GM12878 (cell line): ENCODE data around the gene HIVEP3. TPM values are rescaled to one million over a fixed set of nuclear protein-coding genes. Genes with fewer than 3 reads are reported as not detected.

ENCODE experiments used
- ATAC-seq: fragments of 200-7000 bp; cut with Tn5 transposase; 3 replicates; pipeline ENCODE4 v1.9.1; 2020; ENCODE audit warnings: mild to moderate bottlenecking, moderate library complexity
- BruUV-seq: library from RNA; stranded (reverse); fragments of 400-500 nt; replicated peaks from 2 replicates; lab custom pipeline; 2021; lab: Mats Ljungman, UMichigan
- CTCF ChIA-PET: fragments of 300-600 bp; sonication (Branson Sonifier 250); formaldehyde crosslinking; extraction: SDS; loops from one replicate; lab custom pipeline; 2021; ENCODE audit warnings: inconsistent platforms; lab: Yijun Ruan, JAX
- POLR2A ChIA-PET: fragments of 350-600 bp; formaldehyde crosslinking; extraction: SDS; loops from one replicate; lab custom pipeline; 2021; ENCODE audit warnings: inconsistent platforms; lab: Charles Lee
- RAD21 ChIA-PET: fragments of 300-600 bp; sonication (Branson Sonifier 250); formaldehyde crosslinking; loops from one replicate; lab custom pipeline; 2023; ENCODE audit warnings: antibody characterized with exemption; ENCODE audit not compliant: unreplicated experiment; lab: Charles Lee
- SMC1A ChIA-PET: fragments of 300-600 bp; sonication (Branson Sonifier 250); formaldehyde crosslinking; loops from one replicate; lab custom pipeline; 2023; ENCODE audit not compliant: unreplicated experiment, uncharacterized antibody; lab: Charles Lee
- DNase-seq: peaks from one replicate; pipeline ENCODE4 v3.0.0-alpha.2; 2011; ENCODE audit warnings: low read depth, low spot score
- FAIRE-seq: peaks from 3 replicates; lab custom pipeline; 2011; peaks lifted over from hg19 to GRCh38; lab: Jason Lieb, UNC
- H2AFZ ChIP-seq: 2 replicates; pipeline ENCODE4 v1.6.0; 2011; ENCODE audit warnings: low read depth, low read length, control low read depth; ENCODE audit not compliant: control insufficient read depth
- H3K27ac ChIP-seq: 2 replicates; pipeline ENCODE4 v1.5.1; 2011; ENCODE audit warnings: control low read depth; ENCODE audit not compliant: control insufficient read depth, insufficient read depth
- H3K27me3 ChIP-seq, 2 experiments: replicated peaks in 1 of 2; 2 replicates each; pipeline versions ENCODE4 v1.6.0 to v1.6.1; 2011; ENCODE audit warnings: low read length in 1 of 2; ENCODE audit not compliant: control insufficient read depth in 2 of 2, insufficient read depth in 2 of 2
- H3K36me3 ChIP-seq, 2 experiments: 2 replicates each; pipeline ENCODE4 v1.5.1; 2011; ENCODE audit warnings: low read length in 1 of 2; ENCODE audit not compliant: control insufficient read depth in 2 of 2, insufficient read depth in 2 of 2
- H3K4me1 ChIP-seq: 2 replicates; pipeline ENCODE4 v1.6.1; 2011; ENCODE audit warnings: mild to moderate bottlenecking, low read length, moderate library complexity, mixed read lengths; ENCODE audit not compliant: control insufficient read depth, insufficient read depth
- H3K4me2 ChIP-seq: 2 replicates; pipeline ENCODE4 v1.6.0; 2011; ENCODE audit warnings: control low read depth; ENCODE audit not compliant: control insufficient read depth, insufficient read depth
- H3K4me3 ChIP-seq: fragments of 200-600 bp; sonication (generic); 2 replicates; pipeline ENCODE4 v1.5.1; 2016
- H3K79me2 ChIP-seq: 2 replicates; pipeline ENCODE4 v1.6.0; 2011; ENCODE audit warnings: low read length; ENCODE audit not compliant: control insufficient read depth, insufficient read depth
- H3K9ac ChIP-seq: 2 replicates; pipeline ENCODE4 v1.8.0; 2011; ENCODE audit warnings: low read length, control low read depth, mixed read lengths; ENCODE audit not compliant: control insufficient read depth, insufficient read depth
- H3K9me3 ChIP-seq: replicated peaks from 3 replicates; pipeline ENCODE4 v1.5.1; 2011; ENCODE audit warnings: mild to moderate bottlenecking, low read length; ENCODE audit not compliant: control insufficient read depth, insufficient read depth
- H4K20me1 ChIP-seq: 2 replicates; pipeline ENCODE4 v1.6.0; 2011; ENCODE audit not compliant: control insufficient read depth, insufficient read depth
- EP300 ChIP-seq, 2 experiments: fragments of 150-350 bp in 1 of 2; IDR thresholded peaks; 2 replicates each; pipeline ENCODE4 v1.6.1; 2011 to 2012; ENCODE audit warnings: low read depth in 2 of 2, low read length in 2 of 2, borderline replicate concordance in 1 of 2, improper control_type of control experiment in 1 of 2, inconsistent platforms in 1 of 2; ENCODE audit not compliant: control insufficient read depth in 1 of 2
- KLF5 ChIP-seq: fragments of 450-650 bp; IDR thresholded peaks from 2 replicates; pipeline ENCODE4 v1.6.1; 2014; ENCODE audit warnings: mild to moderate bottlenecking; ENCODE audit not compliant: partially characterized antibody
- POLR2A ChIP-seq: IDR thresholded peaks from 2 replicates; pipeline ENCODE4 v1.6.1; 2011; ENCODE audit warnings: low read depth, mild to moderate bottlenecking, low read length
- RB1 ChIP-seq: fragments of 450-650 bp; formaldehyde crosslinking; IDR thresholded peaks from 2 replicates; pipeline ENCODE4 v1.6.1; 2017; ENCODE audit warnings: mild to moderate bottlenecking, borderline replicate concordance
- SMAD5 ChIP-seq: IDR thresholded peaks from 2 replicates; pipeline ENCODE4 v1.6.1; 2016; ENCODE audit warnings: antibody characterized with exemption, low read depth
- SREBF2 ChIP-seq: IDR thresholded peaks from 2 replicates; pipeline ENCODE4 v1.6.1; 2012; ENCODE audit warnings: mild to moderate bottlenecking, low read length
- ZNF592 ChIP-seq: fragments of 450-650 bp; IDR thresholded peaks from 2 replicates; pipeline ENCODE4 v1.6.1; 2017; ENCODE audit warnings: mild to moderate bottlenecking, moderate library complexity
- WGBS: methylation state at CpG from one replicate; pipeline ENCODE4 v1.1.6; 2016; ENCODE audit warnings: low lambda C conversion rate; ENCODE audit not compliant: insufficient replicate concordance, insufficient coverage; ENCODE audit errors: missing lambda C conversion rate; 5-methylcytosine and 5-hydroxymethylcytosine counted together
- in situ Hi-C: fragments of 300-500 bp; cut with MboI; formaldehyde crosslinking; loops from 9 replicates; pipeline ENCODE4 v1.14.3; 2018; ENCODE audit warnings: mixed read lengths
- intact Hi-C: fragments of 100-400 bp; cut with micrococcal nuclease; formaldehyde crosslinking; loops from one replicate; pipeline ENCODE4 v1.14.2; 2022; ENCODE audit not compliant: unreplicated experiment
- polyA plus RNA-seq, 11 experiments: library from polyadenylated mRNA; depleted of rRNA in 4 of 11; unstranded in 6 of 11; stranded (reverse) in 5 of 11; fragments of >200 nt; fragmentation: Nextera tagmentation in 4 of 11; fragmentation: Illumina TruSeq in 1 of 11; extraction: Ambion mirVana in 4 of 11; extraction: Trizol in 1 of 11; gene quantifications; 1 replicate in 1 of 11; 2 replicates in 10 of 11; pipeline versions ENCODE4 v1.2.1 to v1.2.3, GENCODE V29; 2011 to 2016; ENCODE audit warnings: inconsistent platforms in 2 of 11, missing spikeins in 2 of 11, low read depth in 1 of 11
- total RNA-seq, 4 experiments: library from RNA; depleted of rRNA in 3 of 4; stranded (reverse); fragments of >200 nt in 3 of 4; fragmentation: Illumina TruSeq in 1 of 4; extraction: Trizol in 1 of 4; gene quantifications; 2 replicates each; pipeline versions ENCODE4 v1.2.1 to v1.2.3, GENCODE V29; 2013 to 2021

The HIVEP3 gene
- total and polyA plus RNA-seq, 10 of the 15 experiments (the other 5 are each of a cell fraction or from before 2014, with no cell fraction given) = 1.8 to 13.6 (median 3.8) TPM

DNA sequence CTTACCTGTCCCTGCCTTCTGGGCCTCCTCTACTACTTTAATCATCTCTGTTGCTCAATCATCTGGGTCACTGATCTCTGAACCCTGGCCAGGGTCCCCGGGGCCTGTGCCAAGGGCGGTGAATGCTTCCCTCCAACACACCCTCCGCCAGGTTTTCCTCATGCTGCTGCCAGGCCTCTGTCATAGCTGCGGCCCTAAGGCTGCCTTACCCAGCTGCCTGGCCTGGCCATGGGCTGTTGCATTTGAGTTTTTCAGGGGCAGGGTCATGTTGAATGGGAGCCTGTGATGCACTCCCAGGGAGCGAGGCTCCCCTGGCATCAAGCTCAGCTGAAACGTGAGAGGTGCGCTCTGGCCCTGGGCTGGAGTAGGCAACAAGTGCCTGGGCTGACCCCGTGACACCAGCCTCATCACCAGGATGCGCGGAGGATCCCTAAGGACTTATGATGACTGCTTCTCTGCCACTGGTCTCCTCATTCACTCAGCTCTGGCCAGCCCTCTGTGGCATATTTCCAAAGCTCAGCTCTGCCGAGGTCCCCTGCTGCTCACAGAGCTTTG, 441.8 kb downstream of the HIVEP3 start (continued):
- TF ChIP-seq ZNF592 (no peak), SREBF2 (no peak), RB1 (no peak), EP300 (IDR thresholded peaks at IDR 0.05; ENCODE audit: borderline replicate concordance in 1 of 2, control insufficient read depth in 1 of 2, low read depth in 2 of 2, low read length in 2 of 2) (no peak), KLF5 (no peak)

DNA sequence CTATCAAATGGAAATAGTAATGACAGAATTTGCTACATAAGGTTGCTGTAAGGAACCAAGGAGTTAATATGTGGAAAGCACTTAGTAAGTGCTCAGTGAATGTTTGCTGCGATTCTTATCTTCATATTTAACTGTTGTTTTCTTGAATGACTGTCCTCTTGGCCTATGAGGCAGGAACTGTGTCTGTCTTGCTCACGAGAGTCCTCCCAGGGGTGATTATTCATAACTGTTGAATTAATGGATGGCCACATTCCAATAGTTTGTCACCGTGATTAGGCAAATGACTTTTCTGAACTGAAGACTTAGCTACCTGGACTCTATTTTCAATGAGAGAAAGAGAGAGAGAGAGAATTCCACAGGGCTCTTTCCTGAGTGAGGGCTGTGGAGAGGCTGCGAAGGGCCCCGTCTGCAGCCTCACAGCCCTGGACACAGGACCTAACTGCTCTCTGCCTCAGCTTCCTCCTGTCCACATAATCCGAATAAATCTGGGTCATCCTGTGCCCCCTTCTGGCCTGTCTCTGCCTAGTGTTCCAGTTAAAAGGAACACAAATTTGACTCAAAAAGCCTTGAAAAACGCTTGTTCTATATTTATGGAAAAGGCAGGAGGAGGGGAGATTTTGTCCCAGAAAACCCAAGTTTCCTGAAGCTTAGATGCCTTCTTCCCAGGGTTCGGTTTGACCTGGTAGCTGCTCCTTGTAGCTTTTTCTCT, 442.7 kb downstream of the HIVEP3 start:
- CTCF ChIA-PET = interaction anchor here (0.8 to 3.0 kb wide), 6 partner anchors 12 to 42 kb away, joined by 3 to 8 read pairs (median 5); no protein-coding TSS in a partner anchor
- WGBS = 31% methylated on average over 8 of the region's 8 CpGs

More for the DNA sequence above, 442.7 kb downstream of the HIVEP3 start:
- Histone ChIP-seq H3K9me3 (no peaks in the 10 kb centered on the region), H3K79me2 (no peaks in the 10 kb centered on the region), H3K4me2 (no peak overlapping the region), H4K20me1 (no peaks in the 10 kb centered on the region), H3K27ac (no peak overlapping the region), H3K4me1 (no peaks in the 10 kb centered on the region), H3K27me3 (no peaks in the 10 kb centered on the region; a peak in 1 of 4 replicates), H3K4me3 (no peak overlapping the region)
- intact Hi-C loops (no loop called here), in situ Hi-C loops (no loop called here)
- FAIRE-seq (no peak), ATAC-seq (no peak), DNase-seq (no peak)
- BruUV-seq = no TSS peak
- no peak for TF ChIP-seq SMAD5
- no peak for TF ChIP-seq POLR2A
- TF ChIP-seq, all 136 proteins: peak for 0
- RAD21 ChIA-PET = no interaction called here
- H3K36me3 ChIP-seq = no peaks in the 10 kb centered on the region
- SMC1A ChIA-PET = interaction anchor here (1.1 kb wide), 1 partner anchor 14 kb away, joined by 3 read pairs; no protein-coding TSS in a partner anchor
- POLR2A ChIA-PET = no interaction called here
- H2AFZ ChIP-seq = no peak overlapping the region
- no peak overlapping the region for H3K9ac ChIP-seq
